Smooth muscle cell (in vitro differentiated cells): ENCODE results near the gene NHS. TPM values are rescaled to one million over a fixed set of nuclear protein-coding genes. Genes with fewer than 3 reads are reported as not detected.

Experiments used
- DNase-seq: peaks from one replicate; lab custom pipeline; 2025; ENCODE audit not compliant: unreplicated experiment; lab: John Stamatoyannopoulos, UW
- H2AFZ ChIP-seq: fragments of 200-600 bp; sonication (generic); 2 replicates; pipeline ENCODE4 v1.6.0; 2016; ENCODE audit warnings: antibody characterized with exemption, low read depth, mild to moderate bottlenecking
- H3F3A ChIP-seq: fragments of 200-600 bp; sonication (generic); 2 replicates; pipeline ENCODE4 v1.6.0; 2017; ENCODE audit warnings: antibody characterized with exemption, low read depth
- H3K27ac ChIP-seq: fragments of 200-600 bp; sonication (generic); 2 replicates; pipeline ENCODE4 v1.5.1; 2016; ENCODE audit warnings: low read depth, mild to moderate bottlenecking
- H3K27me3 ChIP-seq: fragments of 200-600 bp; sonication (generic); 2 replicates; pipeline ENCODE4 v1.6.1; 2016; ENCODE audit warnings: low read depth, mild to moderate bottlenecking
- H3K36me3 ChIP-seq: fragments of 200-600 bp; sonication (generic); 2 replicates; pipeline ENCODE4 v1.5.1; 2016; ENCODE audit warnings: low read depth
- H3K4me1 ChIP-seq: fragments of 200-600 bp; sonication (generic); 2 replicates; pipeline ENCODE4 v1.5.1; 2016; ENCODE audit warnings: low read depth
- H3K4me2 ChIP-seq: fragments of 200-600 bp; sonication (generic); 2 replicates; pipeline ENCODE4 v1.6.0; 2016; ENCODE audit warnings: mild to moderate bottlenecking
- H3K4me3 ChIP-seq: fragments of 200-600 bp; sonication (generic); 2 replicates; pipeline ENCODE4 v1.5.1; 2016; ENCODE audit warnings: mild to moderate bottlenecking
- H3K79me2 ChIP-seq: fragments of 200-600 bp; sonication (generic); 2 replicates; pipeline ENCODE4 v1.6.0; 2016; ENCODE audit warnings: low read depth, mild to moderate bottlenecking
- H3K9ac ChIP-seq: fragments of 200-600 bp; sonication (generic); 2 replicates; pipeline ENCODE4 v1.6.0; 2016; ENCODE audit warnings: low read depth
- H3K9me3 ChIP-seq: fragments of 200-600 bp; sonication (generic); replicated peaks from 2 replicates; pipeline ENCODE4 v1.5.1; 2016; ENCODE audit warnings: low read depth
- H4K20me1 ChIP-seq: fragments of 200-600 bp; sonication (generic); 2 replicates; pipeline ENCODE4 v1.6.0; 2016; ENCODE audit warnings: low read depth
- CTCF ChIP-seq: fragments of 200-600 bp; sonication (generic); IDR thresholded peaks from 2 replicates; pipeline ENCODE4 v1.5.1; 2017; ENCODE audit warnings: borderline replicate concordance, mild to moderate bottlenecking, antibody characterized with exemption; ENCODE audit not compliant: insufficient read depth, poor library complexity, severe bottlenecking
- WGBS: methylation state at CpG from one replicate; pipeline ENCODE4 v1.1.7; 2016; ENCODE audit warnings: low lambda C conversion rate; 5-methylcytosine and 5-hydroxymethylcytosine counted together
- polyA plus RNA-seq: library from polyadenylated mRNA; unstranded; fragments of >200 nt; fragmentation: Nextera tagmentation; extraction: Ambion mirVana; gene quantifications from 2 replicates; pipeline ENCODE4 v1.2.1, GENCODE V29; 2016
- total RNA-seq: library from RNA; depleted of rRNA; stranded (reverse); fragments of >200 nt; gene quantifications from 2 replicates; pipeline ENCODE4 v1.2.3, GENCODE V29; 2014

The NHS gene
- total and polyA plus RNA-seq, 2 experiments from 2014 or later = 2.6 to 9.6 TPM

GRCh38 chrX:17435476-17435875 is 60.5 kb downstream of the NHS start:
- Histone ChIP-seq H4K20me1 (no peaks in the 10 kb centered on the region), H3K27me3 (no peaks in the 10 kb centered on the region), H3K9ac (no peak overlapping the region), H3K4me2 (no peak overlapping the region), H3K4me1 (peaks cover 5% of the 10 kb centered on the region), H3K27ac (no peak overlapping the region), H3K9me3 (no peaks in the 10 kb centered on the region), H2AFZ (no peak overlapping the region), H3K36me3 (no peaks in the 10 kb centered on the region), H3K79me2 (no peaks in the 10 kb centered on the region), H3K4me3 (no peak overlapping the region), H3F3A (no peaks in the 10 kb centered on the region)
- no peak for DNase-seq
- TF ChIP-seq CTCF = no peak
- WGBS = 54% methylated on average over 4 of the region's 4 CpGs

- Histone ChIP-seq H3K9ac (no peak overlapping the region), H4K20me1 (peaks cover 4% of the 10 kb centered on the region), H3K4me1 (peaks cover 5% of the 10 kb centered on the region), H3K36me3 (no peaks in the 10 kb centered on the region), H3F3A (no peaks in the 10 kb centered on the region), H3K9me3 (no peaks in the 10 kb centered on the region), H3K27me3 (no peaks in the 10 kb centered on the region), H2AFZ (no peak overlapping the region), H3K4me2 (no peak overlapping the region), H3K27ac (no peak overlapping the region), H3K79me2 (no peaks in the 10 kb centered on the region), H3K4me3 (no peak overlapping the region)
- 74% methylated on average over 6 of the region's 6 CpGs for WGBS
- TF ChIP-seq CTCF = no peak
- DNase-seq = no peak
Observed at GRCh38 chrX:17438221-17438620, 63.2 kb downstream of the NHS start.

GRCh38 chrX:17440258-17440657 is 65.3 kb downstream of the NHS start:
- no peak overlapping the region for H3K27ac ChIP-seq
- H3F3A ChIP-seq = no peaks in the 10 kb centered on the region
- no peaks in the 10 kb centered on the region for H3K27me3 ChIP-seq
- no peaks in the 10 kb centered on the region for H3K79me2 ChIP-seq
- no peak for DNase-seq
- H2AFZ ChIP-seq = no peak overlapping the region
- no peak for TF ChIP-seq CTCF
- H3K4me1 ChIP-seq = peaks cover 5% of the 10 kb centered on the region
- peaks cover 4% of the 10 kb centered on the region for H4K20me1 ChIP-seq
- H3K4me2 ChIP-seq = no peak overlapping the region
- no peaks in the 10 kb centered on the region for H3K9me3 ChIP-seq
- H3K4me3 ChIP-seq = no peak overlapping the region
- H3K36me3 ChIP-seq = no peaks in the 10 kb centered on the region
- no peak overlapping the region for H3K9ac ChIP-seq

GRCh38 chrX:17440836-17441235 is 65.8 kb downstream of the NHS start:
- H3K27me3 ChIP-seq = no peaks in the 10 kb centered on the region
- no peaks in the 10 kb centered on the region for H3F3A ChIP-seq
- 74% methylated on average over 3 of the region's 3 CpGs for WGBS
- peaks cover 5% of the 10 kb centered on the region for H3K4me1 ChIP-seq
- no peak for DNase-seq
- no peaks in the 10 kb centered on the region for H3K9me3 ChIP-seq
- H2AFZ ChIP-seq = no peak overlapping the region
- H3K9ac ChIP-seq = no peak overlapping the region
- peaks cover 4% of the 10 kb centered on the region for H4K20me1 ChIP-seq
- no peaks in the 10 kb centered on the region for H3K36me3 ChIP-seq
- TF ChIP-seq CTCF = no peak
- no peaks in the 10 kb centered on the region for H3K79me2 ChIP-seq
- no peak overlapping the region for H3K27ac ChIP-seq
- no peak overlapping the region for H3K4me2 ChIP-seq
- no peak overlapping the region for H3K4me3 ChIP-seq
